Progenitor cell of endocrine pancreas (in vitro differentiated cells): ENCODE measurements around the gene BEST4. TPM values are rescaled to one million over a fixed set of nuclear protein-coding genes. Genes with fewer than 3 reads are reported as not detected.
"Not testable (repeated sequence)": the region's sequence is repeated elsewhere in the genome, so short reads cannot be mapped to it uniquely, and the experiment has no call there.

Experiments
- DNase-seq: peaks from one replicate; pipeline ENCODE4 v3.0.0; 2021; ENCODE audit warnings: low spot score; ENCODE audit not compliant: unreplicated experiment
- H3K27ac Mint-ChIP-seq: 2 replicates; pipeline ENCODE4 v1.8.0; 2021; ENCODE audit warnings: mild to moderate bottlenecking, moderate library complexity, mixed read lengths
- H3K27me3 Mint-ChIP-seq: 2 replicates; pipeline ENCODE4 v1.8.0; 2021; ENCODE audit warnings: mixed read lengths
- H3K36me3 Mint-ChIP-seq: 2 replicates; pipeline ENCODE4 v1.8.0; 2022; ENCODE audit warnings: mixed read lengths; ENCODE audit not compliant: insufficient read depth
- H3K4me1 Mint-ChIP-seq: 2 replicates; pipeline ENCODE4 v1.8.0; 2021; ENCODE audit warnings: low read depth, mixed read lengths
- H3K4me3 Mint-ChIP-seq: 2 replicates; pipeline ENCODE4 v1.8.0; 2021; ENCODE audit warnings: low read depth, mild to moderate bottlenecking, moderate library complexity, mixed read lengths
- H3K9me3 Mint-ChIP-seq: 2 replicates; pipeline ENCODE4 v1.8.0; 2021; ENCODE audit warnings: low read depth, mixed read lengths
- CTCF ChIP-seq: fragments of 200-600 bp; sonication (generic); IDR thresholded peaks from one replicate; pipeline ENCODE4 v1.5.0; 2021; ENCODE audit warnings: antibody characterized with exemption, mild to moderate bottlenecking; ENCODE audit not compliant: unreplicated experiment
- total RNA-seq: library from RNA; stranded (reverse); gene quantifications from 2 replicates; pipeline ENCODE4 v1.2.1, GENCODE V29; 2021

Gene BEST4
- total RNA-seq, 1 donor from 2014 or later, result 2.1 TPM

- Mint-ChIP-seq H3K4me3 (peak overlapping the region; percentile 94), H3K4me1 (peaks cover 18% of the 10 kb centered on the region), H3K27me3 (no peaks in the 10 kb centered on the region), H3K9me3 (no peaks in the 10 kb centered on the region), H3K27ac (peak overlapping the region; percentile 91), H3K36me3 (peaks cover 28% of the 10 kb centered on the region)
- DNase-seq, result no peak
- TF ChIP-seq CTCF, result no peak
Observed at GRCh38 chr1:44777969-44778635, 9.9 kb downstream of the BEST4 start.

GRCh38 chr1:44777547-44777946 is 10.4 kb downstream of the BEST4 start:
- Mint-ChIP-seq H3K27me3 (no peaks in the 10 kb centered on the region), H3K4me3 (peak overlapping the region; percentile 94), H3K4me1 (peaks cover 18% of the 10 kb centered on the region), H3K9me3 (no peaks in the 10 kb centered on the region), H3K36me3 (peaks cover 28% of the 10 kb centered on the region), H3K27ac (peak overlapping the region; percentile 91)
- TF ChIP-seq CTCF, result no peak
- no peak for DNase-seq

GRCh38 chr1:44776730-44777068 is 11.3 kb downstream of the BEST4 start:
- Mint-ChIP-seq H3K27ac (peak overlapping the region; percentile 93), H3K27me3 (no peaks in the 10 kb centered on the region), H3K36me3 (peaks cover 27% of the 10 kb centered on the region), H3K4me3 (peak overlapping the region; percentile 94), H3K9me3 (no peaks in the 10 kb centered on the region), H3K4me1 (peaks cover 18% of the 10 kb centered on the region)
- no peak for DNase-seq
- no peak for TF ChIP-seq CTCF

GRCh38 chr1:44775930-44776729 is 11.8 kb downstream of the BEST4 start:
- Mint-ChIP-seq H3K4me1 (peaks cover 18% of the 10 kb centered on the region), H3K9me3 (no peaks in the 10 kb centered on the region), H3K27me3 (no peaks in the 10 kb centered on the region), H3K4me3 (peak overlapping the region; percentile 94), H3K27ac (peak overlapping the region; percentile 93), H3K36me3 (peaks cover 23% of the 10 kb centered on the region)
- DNase-seq, result no peak
- no peak for TF ChIP-seq CTCF

- Mint-ChIP-seq H3K36me3 (peaks cover 22% of the 10 kb centered on the region), H3K27ac (peak within 1 kb of the TSS; percentile 98), H3K27me3 (no peaks in the 10 kb centered on the region), H3K4me3 (peak within 1 kb of the TSS; percentile 94), H3K4me1 (peaks cover 18% of the 10 kb centered on the region), H3K9me3 (no peaks in the 10 kb centered on the region)
- no peak for TF ChIP-seq CTCF
- peak; percentile 72 for DNase-seq
Observed at GRCh38 chr1:44775078-44775929, 12.7 kb downstream of the BEST4 start, which contains the start of gene RPS8. RPS8 (plus strand) TSS chr1:44775540; CDS start chr1:44775597, 57 bp downstream.

GRCh38 chr1:44766421-44766820 is 21.5 kb downstream of the BEST4 start:
- H3K27me3 Mint-ChIP-seq, DNase-seq, H3K27ac Mint-ChIP-seq: not testable (repeated sequence)

More at GRCh38 chr1:44766421-44766820, 21.5 kb downstream of the BEST4 start:
- H3K9me3 Mint-ChIP-seq, H3K4me3 Mint-ChIP-seq, H3K4me1 Mint-ChIP-seq, H3K36me3 Mint-ChIP-seq: not testable (repeated sequence)
